SW 1271 (cell line): Measurements from ENCODE around the gene RBM14.
A peak's percentile ranks its signal among the peaks of the same experiment; 100 is the strongest.
"Not testable (repeated sequence)": the region's sequence is repeated elsewhere in the genome, so short reads cannot be mapped to it uniquely, and the experiment has no call there.

Experiments used
- DNase-seq, 2 experiments: peaks; one replicate each; lab custom pipeline; 2025; lab: John Stamatoyannopoulos, UW

The RBM14 gene, protein sequence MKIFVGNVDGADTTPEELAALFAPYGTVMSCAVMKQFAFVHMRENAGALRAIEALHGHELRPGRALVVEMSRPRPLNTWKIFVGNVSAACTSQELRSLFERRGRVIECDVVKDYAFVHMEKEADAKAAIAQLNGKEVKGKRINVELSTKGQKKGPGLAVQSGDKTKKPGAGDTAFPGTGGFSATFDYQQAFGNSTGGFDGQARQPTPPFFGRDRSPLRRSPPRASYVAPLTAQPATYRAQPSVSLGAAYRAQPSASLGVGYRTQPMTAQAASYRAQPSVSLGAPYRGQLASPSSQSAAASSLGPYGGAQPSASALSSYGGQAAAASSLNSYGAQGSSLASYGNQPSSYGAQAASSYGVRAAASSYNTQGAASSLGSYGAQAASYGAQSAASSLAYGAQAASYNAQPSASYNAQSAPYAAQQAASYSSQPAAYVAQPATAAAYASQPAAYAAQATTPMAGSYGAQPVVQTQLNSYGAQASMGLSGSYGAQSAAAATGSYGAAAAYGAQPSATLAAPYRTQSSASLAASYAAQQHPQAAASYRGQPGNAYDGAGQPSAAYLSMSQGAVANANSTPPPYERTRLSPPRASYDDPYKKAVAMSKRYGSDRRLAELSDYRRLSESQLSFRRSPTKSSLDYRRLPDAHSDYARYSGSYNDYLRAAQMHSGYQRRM

DNA sequence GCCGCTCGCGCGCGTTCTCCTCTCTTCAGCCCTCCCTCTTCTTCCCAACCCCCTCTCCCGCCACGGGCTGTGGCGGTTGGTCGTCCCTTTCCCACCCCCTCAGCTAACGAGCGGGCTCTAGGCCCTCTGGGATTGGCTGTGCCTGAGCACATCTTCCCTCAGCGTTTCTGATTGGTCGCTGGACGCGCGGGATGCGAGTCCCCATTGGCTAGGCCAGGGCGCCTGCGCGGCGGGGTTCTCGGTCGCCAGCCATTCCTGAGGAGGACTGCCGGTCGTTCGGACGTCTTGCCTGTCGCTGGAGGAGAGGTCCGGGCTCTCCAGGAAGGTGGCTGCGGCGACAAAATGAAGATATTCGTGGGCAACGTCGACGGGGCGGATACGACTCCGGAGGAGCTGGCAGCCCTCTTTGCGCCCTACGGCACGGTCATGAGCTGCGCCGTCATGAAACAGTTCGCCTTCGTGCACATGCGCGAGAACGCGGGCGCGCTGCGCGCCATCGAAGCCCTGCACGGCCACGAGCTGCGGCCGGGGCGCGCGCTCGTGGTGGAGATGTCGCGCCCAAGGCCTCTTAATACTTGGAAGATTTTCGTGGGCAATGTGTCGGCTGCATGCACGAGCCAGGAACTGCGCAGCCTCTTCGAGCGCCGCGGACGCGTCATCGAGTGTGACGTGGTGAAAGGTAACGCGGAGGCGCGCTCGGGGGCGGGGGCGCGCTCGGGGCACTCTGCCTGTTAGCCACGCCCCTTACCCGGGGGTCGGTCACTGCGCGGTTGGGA is at the start of gene RBM14:
Gene RBM14, plus strand, starts transcription at position 252 of the 776 bp plus-strand sequence. Its CDS starts 91 bp downstream, at position 343.
- peak; percentile 95 to 97 for DNase-seq

DNA sequence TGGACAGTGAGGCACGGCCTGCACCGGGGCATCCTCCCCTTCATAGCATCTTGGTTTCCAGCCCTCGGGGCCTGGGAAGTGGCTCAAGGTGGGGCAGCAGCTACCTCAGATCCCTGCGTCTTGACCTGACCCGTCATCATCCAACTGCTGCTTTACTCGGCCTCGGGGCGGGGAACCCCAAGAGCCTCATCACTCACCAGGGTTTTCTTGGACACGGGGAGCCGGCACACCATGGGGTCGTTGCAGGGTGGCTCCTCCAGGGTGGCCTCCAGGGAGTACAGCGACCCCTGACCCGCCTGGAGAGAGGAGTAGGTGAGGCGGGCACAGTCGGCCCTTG is 48.7 kb upstream of the RBM14 start:
- DNase-seq = no peak

DNA sequence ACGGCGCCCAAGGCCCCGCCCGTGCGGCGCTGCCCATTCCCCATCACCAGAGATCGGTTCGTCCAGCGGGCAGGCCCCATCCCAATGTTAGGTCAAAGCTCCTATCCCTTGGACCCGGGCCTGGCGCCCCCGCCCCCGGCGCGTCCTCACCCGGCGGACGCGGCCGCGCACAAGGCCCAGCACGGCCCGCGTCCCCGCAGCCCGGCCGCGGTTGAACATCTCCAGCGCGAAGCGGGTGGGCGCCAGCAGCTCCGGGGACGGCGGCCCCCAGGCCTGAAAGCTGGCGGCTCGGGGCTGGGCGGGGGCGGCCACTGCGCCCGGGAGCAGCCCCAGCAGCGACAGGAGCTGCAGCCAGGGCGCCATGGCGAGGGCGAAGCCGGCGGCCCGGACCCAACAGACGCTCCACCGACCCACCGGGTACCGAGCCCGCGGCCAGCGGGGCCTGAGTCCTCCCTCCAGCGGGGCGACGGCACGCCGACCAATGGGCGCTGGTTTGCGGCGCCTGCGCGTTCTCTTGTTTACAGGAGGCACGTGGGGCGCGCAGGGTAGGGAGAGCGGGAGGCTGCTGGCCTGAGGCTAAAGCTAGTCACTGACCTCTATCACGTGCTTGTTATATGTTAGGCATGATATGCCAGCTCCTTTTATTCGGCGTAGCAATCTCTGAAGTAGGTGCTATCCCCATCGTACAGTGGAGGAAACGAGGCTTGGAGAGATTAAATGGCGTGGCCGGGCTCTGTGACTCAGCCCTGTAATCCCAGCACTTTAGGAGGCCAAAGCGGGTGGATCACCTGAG is 48.1 kb upstream of the RBM14 start, which contains the start of gene CTSF:
Gene CTSF, minus strand, starts transcription at position 483 of the 793 bp plus-strand sequence. Its CDS starts 120 bp downstream, at position 363.
- peak; percentile 42 to 70 for DNase-seq

DNA sequence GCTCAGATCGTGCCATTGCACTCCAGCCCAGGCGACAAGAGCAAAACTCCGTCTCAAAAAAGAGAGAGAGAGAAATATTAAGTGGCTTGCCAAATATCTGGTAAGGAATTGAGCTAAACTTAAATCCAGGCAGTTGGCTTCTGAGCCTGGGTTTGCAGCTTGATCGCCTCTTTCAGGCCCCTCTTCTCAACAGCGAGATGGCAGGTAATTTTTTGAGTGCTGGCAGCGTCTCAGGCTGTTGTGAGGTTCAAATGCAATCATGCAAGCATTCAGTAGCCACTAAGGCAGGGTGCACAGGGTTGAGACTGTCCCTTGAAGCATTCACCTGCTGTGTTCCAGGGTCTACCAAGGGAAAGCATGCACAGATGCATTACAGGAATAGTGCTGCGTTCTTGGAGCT is 47.4 kb upstream of the RBM14 start:
- no peak for DNase-seq

DNA sequence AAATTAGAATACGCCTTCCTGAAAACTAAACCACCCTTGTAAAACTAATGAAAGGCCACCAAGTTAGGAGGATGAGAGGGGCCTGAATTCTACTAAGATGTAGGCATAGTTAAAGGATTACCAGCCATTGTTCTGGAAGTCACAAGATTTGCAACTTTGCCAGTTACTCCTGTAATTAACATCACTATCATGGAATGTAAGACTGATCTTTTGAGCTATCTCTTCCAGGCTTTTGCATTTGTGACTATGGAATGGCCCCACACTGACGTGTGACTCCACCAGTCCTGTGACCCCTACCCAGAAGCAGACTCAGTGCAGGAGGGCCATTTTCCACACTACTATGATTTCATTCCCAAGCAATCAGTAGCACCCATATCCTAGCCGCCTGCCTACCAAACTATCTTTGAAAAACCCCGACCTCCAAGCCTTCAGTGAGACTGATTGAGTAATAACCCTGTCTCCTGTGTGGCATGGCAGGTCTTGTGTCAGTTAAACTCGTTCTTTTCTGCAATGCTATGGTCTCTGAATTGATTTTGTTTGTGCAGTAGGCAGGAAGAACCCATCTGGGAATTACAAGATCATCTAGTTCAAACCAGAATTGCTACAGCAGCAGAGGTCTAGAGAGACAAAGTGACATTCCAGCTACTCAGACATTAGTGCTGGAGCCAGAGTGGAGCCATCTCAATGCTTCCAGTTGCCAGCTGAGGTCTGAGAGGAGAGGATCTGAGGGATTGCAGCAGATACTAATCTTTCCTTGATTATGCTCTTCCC is 46.2 kb upstream of the RBM14 start:
- no peak for DNase-seq

DNA sequence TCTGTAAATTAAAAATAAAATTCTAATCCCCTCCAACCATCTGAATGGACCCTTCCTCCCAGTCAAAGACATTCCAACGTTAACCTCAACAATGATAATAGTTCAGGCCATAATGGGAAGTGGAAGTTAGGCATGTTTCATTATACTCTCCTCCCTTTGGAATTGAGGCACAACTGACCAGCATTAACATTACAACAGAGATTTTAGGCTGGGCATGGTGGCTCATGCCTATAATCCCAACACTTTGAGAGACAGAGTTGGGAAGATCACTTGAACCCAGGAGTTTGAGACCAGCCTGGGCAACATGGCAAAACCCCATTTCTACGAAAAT is 45.6 kb upstream of the RBM14 start:
- DNase-seq = no peak

DNA sequence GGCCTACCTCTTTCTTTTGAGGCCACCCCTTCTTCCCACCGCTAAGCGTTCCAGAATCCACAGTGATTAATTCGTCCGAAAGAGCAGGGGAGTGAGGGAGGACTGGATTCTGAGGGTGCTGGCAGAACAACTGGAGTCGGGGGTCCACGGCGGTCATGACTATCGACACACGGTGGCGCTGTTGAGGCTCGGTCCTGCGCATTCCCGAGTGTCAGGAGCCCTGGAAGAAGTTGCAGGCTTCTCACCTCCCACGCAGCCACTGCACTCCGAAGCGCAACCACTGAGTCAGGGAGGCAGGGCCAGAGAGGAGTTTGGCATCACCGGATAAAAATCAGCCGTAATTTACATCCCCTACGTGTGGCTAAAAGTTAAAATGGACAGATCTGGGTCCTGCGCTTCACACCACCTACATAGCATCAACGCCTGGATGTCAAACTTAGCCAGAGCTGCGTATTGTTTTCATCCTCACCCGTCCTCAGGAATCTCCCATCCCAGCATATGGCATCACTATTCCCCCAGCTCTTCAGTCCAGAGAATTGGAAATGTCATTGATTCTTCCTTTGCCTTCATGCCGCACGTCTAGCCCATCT is 37.3 kb upstream of the RBM14 start:
- DNase-seq = peak in 1 of 2 experiments; percentile 17

DNA sequence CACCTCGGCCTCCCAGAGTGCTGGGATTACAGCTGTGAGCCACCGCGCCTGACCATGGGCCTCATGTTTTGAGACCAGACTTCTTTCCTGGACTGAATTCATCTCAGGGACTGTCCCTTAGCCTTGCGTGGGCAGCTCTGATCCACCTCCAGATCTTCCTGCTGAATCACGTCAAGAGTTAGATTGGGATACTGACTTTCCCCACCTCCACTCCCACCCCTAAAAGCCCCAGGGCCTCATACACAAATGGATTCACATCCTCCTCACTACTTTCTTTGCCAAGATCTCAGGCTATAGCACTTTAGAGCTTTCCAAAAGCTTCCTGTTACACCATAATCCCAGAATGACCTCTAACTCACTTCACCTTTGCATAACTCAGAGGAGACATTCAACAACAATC is 35.6 kb upstream of the RBM14 start:
- DNase-seq = no peak

DNA sequence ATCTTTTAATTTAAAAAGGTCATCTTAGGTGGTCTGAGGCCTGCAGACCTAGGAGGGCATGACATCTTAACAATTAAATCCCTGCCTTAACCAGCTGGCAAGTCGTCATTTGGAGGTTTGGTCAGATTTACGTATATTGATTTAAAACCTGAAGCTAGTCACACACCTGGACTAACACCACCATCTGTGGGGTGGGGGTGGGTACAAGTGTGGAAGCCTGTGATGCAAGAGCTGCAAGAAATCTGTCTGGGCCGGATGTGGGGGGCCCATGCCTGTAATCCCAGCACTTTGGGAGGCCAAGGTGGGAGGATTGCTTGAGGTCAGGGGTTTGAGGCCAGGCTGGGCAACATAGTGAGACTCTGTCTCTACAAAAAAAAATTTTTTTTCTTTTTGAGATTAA is 35.2 kb upstream of the RBM14 start:
- no peak for DNase-seq

DNA sequence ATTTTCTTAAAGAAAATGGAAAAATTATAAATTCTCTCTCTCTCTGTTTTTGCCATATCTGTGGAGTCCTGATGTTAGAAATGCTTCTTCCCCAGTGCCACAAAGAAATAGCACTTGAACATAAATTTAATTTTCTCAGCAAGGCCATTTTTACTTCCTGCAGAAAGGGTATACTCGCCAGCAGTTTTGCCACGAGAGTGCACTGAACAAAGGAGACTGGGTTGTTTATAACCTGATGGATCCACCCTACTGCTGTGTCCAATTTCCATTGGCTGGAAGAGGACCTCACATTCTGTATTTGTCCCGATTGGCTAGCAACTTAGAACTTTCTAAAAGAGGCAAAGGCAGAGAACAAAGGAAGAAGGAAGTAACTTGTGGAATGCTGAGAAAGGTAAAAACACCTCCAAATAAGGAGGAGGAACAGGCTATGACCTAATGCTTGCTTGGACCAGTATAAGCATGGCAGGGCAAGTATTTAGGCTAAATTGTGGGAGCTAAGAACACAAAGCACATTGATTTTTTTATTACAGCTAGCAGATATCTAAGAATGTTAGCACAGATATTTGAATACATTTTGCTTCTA is 33.8 kb upstream of the RBM14 start:
- DNase-seq = not testable (repeated sequence)

DNA sequence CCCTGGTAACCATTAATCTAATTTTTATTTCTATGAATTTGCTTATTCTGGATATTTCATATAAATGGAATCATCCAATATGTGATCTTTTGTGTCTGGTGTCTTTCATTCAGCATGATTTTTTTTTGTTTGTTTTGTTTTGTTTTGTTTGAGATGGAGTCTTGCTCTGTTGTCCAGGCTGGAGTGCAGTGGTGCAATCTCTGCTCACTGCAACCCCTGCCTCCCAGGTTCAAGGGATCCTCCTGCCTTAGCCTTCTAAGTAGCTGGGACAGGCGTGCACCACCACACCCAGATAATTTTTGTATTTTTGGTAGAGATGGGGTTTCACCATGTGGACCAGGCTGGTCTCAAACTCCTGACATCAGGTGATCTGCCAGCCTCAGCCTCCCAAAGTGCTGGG is 31.0 kb upstream of the RBM14 start:
- DNase-seq = not testable (repeated sequence)

DNA sequence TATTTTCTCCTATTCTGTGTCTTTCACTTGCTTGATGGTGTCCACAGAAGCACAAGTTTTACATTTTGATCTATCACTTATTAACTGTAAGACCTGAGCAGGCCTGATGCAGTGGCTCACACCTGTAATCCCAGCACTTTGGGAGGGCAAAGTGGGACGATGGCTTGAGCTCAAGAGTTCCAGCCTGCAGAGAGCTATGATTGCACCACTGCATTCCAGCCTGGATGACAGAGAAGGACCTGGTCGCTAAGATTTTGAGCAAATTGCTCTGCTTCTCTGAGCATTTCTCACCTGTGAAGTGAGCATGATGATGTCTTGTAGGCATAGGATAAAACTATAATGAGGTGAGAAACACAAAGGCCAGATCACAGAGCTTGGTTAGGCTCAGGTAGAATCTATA is 30.3 kb upstream of the RBM14 start:
- no peak for DNase-seq

DNA sequence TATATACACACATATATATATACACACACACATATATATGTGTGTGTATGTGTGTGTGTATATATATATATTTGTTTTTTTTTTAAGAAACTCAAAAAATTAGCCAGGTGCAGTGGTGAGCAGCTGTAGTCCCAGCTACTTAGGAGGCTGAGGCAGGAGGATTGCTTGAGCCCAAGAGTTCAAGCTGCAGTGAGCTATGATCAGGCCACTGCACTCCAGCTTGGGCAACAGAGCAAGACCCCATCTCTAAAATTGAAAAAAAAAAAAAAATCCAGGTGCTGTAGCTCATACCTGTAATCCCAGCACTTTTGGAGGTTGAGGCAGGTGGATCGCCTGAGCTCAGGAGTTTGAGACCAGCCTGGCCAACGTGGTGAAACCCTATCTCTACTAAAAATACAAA is 27.1 kb upstream of the RBM14 start:
- not testable (repeated sequence) for DNase-seq

DNA sequence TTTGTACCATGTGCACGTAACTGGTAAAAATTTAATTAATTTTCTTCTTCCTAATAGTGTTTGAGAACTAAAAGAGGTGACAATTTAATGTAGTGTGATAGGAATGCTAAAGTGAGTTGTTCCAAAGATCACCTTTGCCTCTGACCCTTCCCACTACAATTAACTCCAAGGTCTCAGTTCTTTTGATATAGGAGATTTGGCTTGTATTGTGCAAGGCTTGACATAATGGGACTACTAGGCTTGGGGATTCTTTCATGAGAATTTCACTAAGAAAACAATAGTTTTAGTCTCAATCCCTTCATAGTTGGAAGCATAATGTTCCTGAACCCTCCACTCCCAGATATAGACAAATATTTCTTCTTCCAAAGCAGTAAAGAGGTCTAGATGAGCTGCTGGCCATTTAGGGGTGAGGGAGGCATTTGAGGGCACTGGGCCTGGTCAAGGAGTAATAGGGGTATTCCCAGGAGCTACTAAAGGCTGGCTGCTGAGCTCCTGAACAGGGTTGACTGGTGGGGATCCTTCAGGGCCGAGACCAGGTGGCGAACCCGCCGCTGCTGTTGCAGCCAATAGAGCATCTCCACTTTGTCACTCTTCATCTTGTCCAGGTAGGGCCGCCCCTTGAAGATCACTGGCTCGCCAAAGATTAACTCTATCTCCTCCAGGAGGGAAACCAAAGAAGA is 26.3 kb upstream of the RBM14 start:
- no peak for DNase-seq

DNA sequence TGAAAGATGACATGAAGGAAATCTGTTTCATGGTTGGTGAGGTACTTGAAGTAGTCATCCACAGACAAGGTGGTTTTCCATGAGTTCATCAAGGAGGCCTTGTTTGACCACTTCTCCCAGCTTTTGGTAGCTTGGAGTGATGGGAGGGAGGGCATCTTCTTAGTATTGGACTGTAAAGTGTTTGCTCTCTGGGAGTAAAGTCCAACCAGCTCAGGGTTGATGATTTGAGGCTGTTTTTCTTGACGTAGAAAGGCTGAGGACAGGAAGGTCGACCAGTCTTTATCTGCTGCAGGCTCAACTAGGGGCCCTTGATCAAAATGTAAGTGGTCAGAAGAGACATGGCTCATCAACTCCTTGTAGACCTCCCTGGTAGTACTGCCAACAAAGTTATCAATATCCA is 25.3 kb upstream of the RBM14 start:
- no peak for DNase-seq

DNA sequence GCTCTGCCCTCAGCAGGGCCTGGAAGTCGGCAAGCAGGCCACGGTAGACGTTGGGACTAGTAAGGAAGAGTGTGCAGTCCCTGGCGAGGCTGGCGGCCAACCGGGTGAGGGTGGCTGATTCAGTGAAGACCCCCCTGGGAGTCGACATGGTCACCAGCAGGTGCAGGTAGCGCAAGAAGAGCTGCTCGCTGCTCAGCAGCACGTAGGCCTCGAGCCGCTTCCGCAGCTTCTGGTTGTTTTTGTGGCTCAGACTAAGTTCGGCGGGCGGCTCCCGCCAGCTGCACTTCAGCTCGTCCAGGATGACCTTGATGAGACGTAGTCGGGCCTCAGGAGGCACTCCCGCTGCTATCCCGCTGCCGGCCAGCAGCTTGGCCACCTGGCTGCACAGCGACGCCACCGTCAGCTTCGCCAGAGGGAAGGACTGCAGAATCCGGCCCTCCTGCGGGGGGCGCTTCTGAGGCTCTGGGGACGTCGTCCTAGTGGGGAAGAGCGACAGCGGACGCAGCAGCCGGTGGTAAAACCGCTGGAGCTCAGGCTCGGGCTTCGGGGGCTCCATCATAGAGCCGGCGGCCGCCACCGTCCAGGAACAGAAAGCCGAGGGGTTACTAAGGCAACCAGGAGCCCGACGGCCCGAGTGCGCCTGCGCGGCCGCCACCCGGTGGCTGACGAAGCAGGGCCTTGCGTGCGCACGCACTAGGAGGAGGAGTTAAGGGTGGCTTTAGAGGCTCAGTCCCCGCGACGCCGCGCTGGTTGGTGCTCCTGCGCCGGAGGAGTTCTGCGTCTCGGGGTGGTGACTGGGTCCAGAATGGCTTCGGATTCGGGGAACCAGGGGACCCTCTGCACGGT is 23.8 kb upstream of the RBM14 start, which contains the start of the genes CCDC87 and CCS:
Gene CCDC87, minus strand, starts transcription at position 607 of the 846 bp plus-strand sequence. Its CDS starts 48 bp downstream, at position 559.
Gene CCS, plus strand, starts transcription at position 729 of the 846 bp plus-strand sequence. Its CDS starts 77 bp downstream, at position 806.
- peak; percentile 85 to 95 for DNase-seq

DNA sequence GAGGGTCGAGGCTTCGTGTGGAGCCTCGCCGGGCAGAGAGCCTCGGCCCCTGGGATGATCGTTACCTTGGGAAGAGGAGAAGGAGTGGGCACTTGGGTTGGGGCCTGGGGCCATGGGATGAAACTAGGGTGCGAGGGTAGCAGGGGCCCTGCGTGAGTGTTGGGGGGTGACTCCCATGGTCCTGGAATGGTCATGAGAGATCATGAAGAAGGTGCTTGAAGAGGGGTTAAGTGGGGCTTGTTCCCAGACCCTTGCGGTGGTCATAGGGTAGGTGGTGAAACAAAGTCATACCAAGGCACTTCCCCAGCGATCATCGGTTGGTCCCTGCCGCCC is 23.2 kb upstream of the RBM14 start:
- DNase-seq = no peak

DNA sequence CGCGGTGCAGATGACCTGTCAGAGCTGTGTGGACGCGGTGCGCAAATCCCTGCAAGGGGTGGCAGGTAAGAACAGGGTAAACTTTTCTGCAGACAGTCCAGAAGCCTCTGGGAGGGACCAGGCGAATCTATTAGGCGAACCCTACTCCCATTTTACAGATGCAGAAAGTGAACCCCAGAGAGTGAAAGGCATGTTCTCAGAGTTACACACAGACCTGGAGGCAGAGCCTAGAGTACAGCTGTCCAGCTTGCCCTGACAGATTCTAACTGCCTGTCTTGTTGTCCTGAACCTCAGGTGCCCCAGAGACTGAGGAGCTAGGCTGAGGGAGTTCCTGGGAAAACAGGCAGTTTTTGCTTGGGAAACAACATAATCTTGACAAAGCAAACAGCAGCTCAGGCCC is 22.8 kb upstream of the RBM14 start:
- DNase-seq = no peak
